Measurements from ENCODE around the gene GPR135. TPM values are rescaled to one million over a fixed set of nuclear protein-coding genes. Genes with fewer than 3 reads are reported as not detected.
A peak's percentile ranks its signal among the peaks of the same experiment; 100 is the strongest.

GPR135 gene
- 5.9 TPM for total RNA-seq

- DNase-seq, result no peak
Measured at GRCh38 chr14:59465316-59466135, at the start of gene GPR135. TSS of gene GPR135 (minus strand) at chr14:59465380. CDS start at chr14:59465226, 154 bp downstream.

GRCh38 chr14:59511916-59512575 is 46.9 kb upstream of the GPR135 start:
- no peak for DNase-seq

- no peak for DNase-seq
Measured at GRCh38 chr14:59510966-59511365, 45.8 kb upstream of the GPR135 start.

- no peak for DNase-seq
Measured at GRCh38 chr14:59510001-59510400, 44.8 kb upstream of the GPR135 start.

- DNase-seq, result no peak
Measured at GRCh38 chr14:59509101-59509500, 43.9 kb upstream of the GPR135 start.

GRCh38 chr14:59507752-59508103 is 42.5 kb upstream of the GPR135 start:
- no peak for DNase-seq

- DNase-seq, result peak; percentile 15
Measured at GRCh38 chr14:59507063-59507751, 42.0 kb upstream of the GPR135 start.

GRCh38 chr14:59503256-59503655 is 38.1 kb upstream of the GPR135 start:
- no peak for DNase-seq

GRCh38 chr14:59500732-59501131 is 35.6 kb upstream of the GPR135 start:
- DNase-seq, result no peak

- DNase-seq, result no peak
Measured at GRCh38 chr14:59492384-59492783, 27.2 kb upstream of the GPR135 start.

- DNase-seq, result no peak
Measured at GRCh38 chr14:59490756-59491155, 25.6 kb upstream of the GPR135 start.

GRCh38 chr14:59484639-59485175 is 19.5 kb upstream of the GPR135 start:
- no peak for DNase-seq

- DNase-seq, result peak; percentile 87
Measured at GRCh38 chr14:59483819-59484638, 18.8 kb upstream of the GPR135 start, which contains the start of the genes JKAMP and L3HYPDH. TSS of gene JKAMP (plus strand) at chr14:59484517. CDS start at chr14:59484590, 73 bp downstream. TSS of gene L3HYPDH (minus strand) at chr14:59484408. CDS start at chr14:59484316, 92 bp downstream.

GRCh38 chr14:59483363-59483762 is 18.2 kb upstream of the GPR135 start:
- DNase-seq, result peak; percentile 34

GRCh38 chr14:59482541-59483331 is 17.6 kb upstream of the GPR135 start:
- peak; percentile 12 for DNase-seq

- no peak for DNase-seq
Measured at GRCh38 chr14:59481871-59482540, 16.8 kb upstream of the GPR135 start.

GRCh38 chr14:59481407-59481806 is 16.2 kb upstream of the GPR135 start:
- no peak for DNase-seq

- no peak for DNase-seq
Measured at GRCh38 chr14:59480166-59480565, 15.0 kb upstream of the GPR135 start.

GRCh38 chr14:59478540-59478939 is 13.4 kb upstream of the GPR135 start:
- no peak for DNase-seq

- no peak for DNase-seq
Measured at GRCh38 chr14:59475709-59476108, 10.5 kb upstream of the GPR135 start.
